GM18505 (cell line): Measurements from ENCODE around the gene AMMECR1.
A peak's percentile ranks its signal among the peaks of the same experiment; 100 is the strongest.
"Not testable (repeated sequence)": the region's sequence is repeated elsewhere in the genome, so short reads cannot be mapped to it uniquely, and the experiment has no call there.

Experiments used
- ATAC-seq: cut with Tn5 transposase; IDR thresholded peaks from one replicate; pipeline ENCODE4 v1.9.1; 2021; ENCODE audit not compliant: unreplicated experiment
- POLR2A ChIP-seq: IDR thresholded peaks from 4 replicates; pipeline ENCODE4 v1.6.1; 2011; ENCODE audit warnings: borderline replicate concordance; ENCODE audit not compliant: insufficient read depth, insufficient read length; ENCODE audit errors: extremely low read depth

Gene AMMECR1

GRCh38 chrX:110157444-110157843 is 160.4 kb downstream of the AMMECR1 start:
- TF ChIP-seq POLR2A: no peak
- no peak for ATAC-seq

DNA sequence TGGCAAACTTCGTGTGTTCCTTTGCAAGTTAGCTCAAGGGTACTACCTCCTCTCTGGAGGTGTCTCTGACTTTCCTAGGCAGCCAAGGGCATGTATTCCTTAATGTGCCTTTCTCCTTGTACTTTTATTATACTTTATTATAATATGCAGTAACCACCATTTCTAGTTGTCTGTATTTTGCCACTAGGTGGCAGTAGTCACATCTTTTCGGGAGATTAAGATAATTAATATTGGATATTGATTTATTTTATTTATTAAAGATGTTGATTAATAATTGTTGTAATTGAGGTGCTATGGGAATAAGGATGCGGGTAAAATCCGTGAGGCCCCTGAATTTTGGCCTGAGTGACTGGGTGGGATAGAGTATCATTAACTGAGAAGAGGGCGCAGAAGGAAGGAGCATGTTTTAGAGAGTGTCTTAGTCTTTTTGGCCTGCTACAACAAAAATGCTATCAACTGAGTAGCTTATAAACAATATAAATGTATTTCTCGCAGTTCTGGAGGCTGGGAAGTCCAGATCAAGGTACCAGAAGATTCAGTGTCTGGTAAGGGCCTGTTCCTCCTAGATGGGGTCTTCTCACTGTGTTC is 161.6 kb downstream of the AMMECR1 start:
- no peak for ATAC-seq
- no peak for TF ChIP-seq POLR2A

DNA sequence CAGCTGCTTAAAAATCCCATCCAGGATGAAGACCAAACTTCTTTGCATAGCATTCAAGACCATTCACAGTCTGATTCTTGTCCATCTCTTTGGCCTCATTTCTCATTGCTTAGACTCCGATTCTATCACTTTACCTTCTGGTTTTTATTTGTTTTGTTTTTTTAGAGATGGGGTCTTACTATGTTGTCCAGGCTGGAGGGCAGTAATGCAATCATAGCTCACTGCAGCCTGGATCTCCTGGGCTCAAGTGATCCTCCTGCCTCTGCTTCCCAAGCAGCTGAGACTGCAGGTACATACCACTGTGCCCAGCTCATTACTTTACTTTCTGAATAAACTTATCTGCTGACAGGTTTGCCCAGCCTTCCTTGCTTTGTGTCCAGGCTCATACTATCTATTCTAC is 162.1 kb downstream of the AMMECR1 start:
- ATAC-seq: no peak
- TF ChIP-seq POLR2A: no peak

DNA sequence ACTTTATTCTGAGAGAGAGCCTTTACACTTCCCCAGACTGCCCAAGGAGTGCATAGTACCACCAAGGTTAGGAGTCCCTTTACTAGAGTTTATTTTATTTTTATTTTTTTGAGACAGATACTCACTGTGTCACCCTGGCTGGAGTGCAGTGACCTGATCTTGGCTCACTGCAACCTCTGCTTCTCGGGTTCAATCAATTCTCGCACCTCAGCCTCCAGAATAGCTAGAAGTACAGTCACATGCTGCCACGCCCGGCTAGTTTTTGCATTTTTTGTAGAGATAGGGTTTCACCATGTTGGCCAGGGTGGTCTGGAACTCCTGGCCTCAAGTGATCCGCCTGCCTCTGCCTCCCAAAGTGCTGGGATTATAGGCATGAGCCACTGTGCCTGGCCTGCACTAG is 163.6 kb downstream of the AMMECR1 start:
- not testable (repeated sequence) for ATAC-seq

DNA sequence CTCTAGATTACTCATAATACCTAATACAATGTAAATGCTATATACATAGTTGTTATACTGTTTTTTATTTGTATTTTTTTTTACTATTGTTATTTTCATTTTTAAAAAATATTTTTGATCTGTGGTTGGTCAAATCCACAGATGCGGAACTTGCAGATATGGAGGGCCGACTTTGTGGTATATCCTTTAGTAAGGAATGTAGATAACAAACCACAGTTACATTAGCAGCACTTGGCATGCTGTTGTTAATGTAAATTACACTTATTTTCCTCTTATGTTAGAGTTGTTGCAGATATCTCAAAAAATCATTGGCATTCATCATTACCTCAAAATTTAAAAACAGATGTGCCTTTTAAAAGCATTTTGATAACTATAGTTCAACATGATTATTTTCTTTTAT is 164.0 kb downstream of the AMMECR1 start:
- ATAC-seq: no peak
- no peak for TF ChIP-seq POLR2A

DNA sequence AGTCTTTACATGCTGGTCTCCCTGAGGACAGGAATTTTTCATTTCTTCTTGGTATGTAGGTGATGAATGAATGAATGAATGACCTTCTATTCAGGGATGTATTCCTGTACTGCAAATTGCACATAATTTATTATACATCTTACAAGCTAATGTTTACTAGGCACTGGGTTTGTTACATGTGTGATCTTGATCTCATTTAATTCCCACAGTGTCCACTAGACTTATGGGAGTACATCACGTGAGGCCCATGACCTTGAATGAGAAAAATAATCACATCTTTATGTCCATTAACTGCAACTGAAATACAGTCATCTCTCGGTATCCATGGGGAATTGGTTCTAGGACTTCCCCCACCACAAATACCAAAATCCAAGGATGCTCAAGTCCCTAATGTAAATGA is 164.6 kb downstream of the AMMECR1 start:
- no peak for TF ChIP-seq POLR2A
- no peak for ATAC-seq

DNA sequence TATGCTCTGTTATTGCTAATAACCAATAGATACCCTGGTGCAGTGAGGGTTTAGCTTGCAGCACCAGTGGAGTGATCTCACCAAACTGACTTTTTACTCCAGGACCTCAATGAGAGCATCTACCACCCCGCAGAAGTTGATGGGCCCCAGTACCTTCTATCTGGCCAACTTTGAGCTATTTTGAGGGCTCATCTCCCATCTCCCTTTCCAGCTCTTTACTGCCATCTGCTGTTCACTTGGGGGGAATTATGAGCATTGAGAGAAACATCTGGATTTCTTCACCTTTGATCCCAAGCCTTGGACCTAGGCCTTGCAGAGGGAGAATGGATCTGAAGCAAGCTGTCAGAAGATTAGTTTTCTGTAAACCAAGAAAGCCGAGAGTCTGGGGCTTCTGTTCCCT is 171.4 kb downstream of the AMMECR1 start:
- TF ChIP-seq POLR2A: no peak
- peak; percentile 67 for ATAC-seq

DNA sequence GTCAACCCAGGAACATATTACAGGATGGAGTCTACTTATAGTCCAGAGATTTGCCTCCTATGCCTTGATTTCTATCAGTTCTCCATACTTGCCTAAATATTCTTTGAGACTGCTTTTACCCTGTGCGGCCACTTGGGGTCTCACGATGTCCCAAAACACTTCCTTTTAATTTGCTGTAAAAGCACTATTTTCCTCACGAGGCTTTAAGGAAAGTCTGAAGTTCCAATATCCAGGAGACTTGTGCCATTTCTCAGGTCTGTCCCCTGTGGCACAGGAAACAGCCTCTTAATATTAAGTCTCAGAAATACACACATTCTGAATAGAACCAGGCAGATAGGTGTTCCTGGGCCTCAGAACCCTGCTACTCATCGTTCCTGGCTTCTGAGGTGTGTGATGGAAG is 172.0 kb downstream of the AMMECR1 start:
- TF ChIP-seq POLR2A: no peak
- ATAC-seq: no peak

- no peak for ATAC-seq
- TF ChIP-seq POLR2A: no peak
Measured at GRCh38 chrX:110145311-110145710, 172.6 kb downstream of the AMMECR1 start.
